ENCODE data around the gene TP53.

DNA sequence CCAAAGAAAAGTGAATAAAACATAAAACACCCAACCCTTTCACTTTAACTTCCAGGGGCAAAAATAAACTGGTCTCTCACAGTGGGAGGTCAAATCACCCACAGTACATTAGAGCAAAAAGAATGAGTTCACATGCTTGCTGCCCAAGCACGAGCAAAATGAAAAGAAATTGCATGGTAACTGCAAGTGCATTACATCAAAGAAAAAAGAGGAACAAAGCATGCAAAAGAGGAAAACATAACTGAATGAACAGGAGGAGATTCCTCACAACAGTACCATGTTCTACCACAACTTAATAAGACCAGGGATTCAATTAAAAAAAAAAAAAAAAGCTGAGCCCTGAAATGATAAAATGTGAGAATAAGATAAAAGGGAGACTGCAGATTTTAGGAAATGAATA is 42.5 kb upstream of the TP53 start:
- TF ChIP-seq, protein P1, sequence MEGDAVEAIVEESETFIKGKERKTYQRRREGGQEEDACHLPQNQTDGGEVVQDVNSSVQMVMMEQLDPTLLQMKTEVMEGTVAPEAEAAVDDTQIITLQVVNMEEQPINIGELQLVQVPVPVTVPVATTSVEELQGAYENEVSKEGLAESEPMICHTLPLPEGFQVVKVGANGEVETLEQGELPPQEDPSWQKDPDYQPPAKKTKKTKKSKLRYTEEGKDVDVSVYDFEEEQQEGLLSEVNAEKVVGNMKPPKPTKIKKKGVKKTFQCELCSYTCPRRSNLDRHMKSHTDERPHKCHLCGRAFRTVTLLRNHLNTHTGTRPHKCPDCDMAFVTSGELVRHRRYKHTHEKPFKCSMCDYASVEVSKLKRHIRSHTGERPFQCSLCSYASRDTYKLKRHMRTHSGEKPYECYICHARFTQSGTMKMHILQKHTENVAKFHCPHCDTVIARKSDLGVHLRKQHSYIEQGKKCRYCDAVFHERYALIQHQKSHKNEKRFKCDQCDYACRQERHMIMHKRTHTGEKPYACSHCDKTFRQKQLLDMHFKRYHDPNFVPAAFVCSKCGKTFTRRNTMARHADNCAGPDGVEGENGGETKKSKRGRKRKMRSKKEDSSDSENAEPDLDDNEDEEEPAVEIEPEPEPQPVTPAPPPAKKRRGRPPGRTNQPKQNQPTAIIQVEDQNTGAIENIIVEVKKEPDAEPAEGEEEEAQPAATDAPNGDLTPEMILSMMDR (conservative IDR thresholded peaks at IDR 0.05 in 1 of 2, IDR thresholded peaks at IDR 0.05 in 1 of 2; ENCODE audit: low read depth in 1 of 2, low read length in 2 of 2) = no peak
- no peak for TF ChIP-seq EZH2 (IDR thresholded peaks at IDR 0.05; ENCODE audit: low read length, missing control alignments)
